ENCODE measurements around the gene FBXO10. TPM values are rescaled to one million over a fixed set of nuclear protein-coding genes. Genes with fewer than 3 reads are reported as not detected.
A peak's percentile ranks its signal among the peaks of the same experiment; 100 is the strongest.

FBXO10 gene
- total RNA-seq, 1 experiment from 2014 or later = 5.3 TPM

GRCh38 chr9:37466037-37466709 lies 110.0 kb downstream of the FBXO10 start:
- Histone ChIP-seq H3K9ac (ENCODE audit: low read length) (peak overlapping the region; percentile 88), H2AFZ (ENCODE audit: low read depth, low read length, poor library complexity, severe bottlenecking) (no peak overlapping the region), H3K4me3 (replicated peaks in 1 of 2; ENCODE audit: low read depth in 1 of 2, low read length in 2 of 2) (peak overlapping the region; percentile 72 to 96), H3K27me3 (ENCODE audit: insufficient read depth, low read length) (no peaks in the 10 kb centered on the region), H3K9me3 (ENCODE audit: control insufficient read depth in 1 of 2, insufficient read depth in 1 of 2, low read depth in 1 of 2, low read length in 2 of 2) (no peaks in the 10 kb centered on the region), H4K20me1 (ENCODE audit: insufficient read depth) (peaks cover 11% of the 10 kb centered on the region; the same call in 1 of the 2 replicates), H3K36me3 (ENCODE audit: control insufficient read depth in 1 of 2, insufficient read depth in 2 of 2, low read length in 2 of 2) (no peaks in the 10 kb centered on the region; a peak in 1 of 4 replicates), H3K79me2 (ENCODE audit: insufficient read depth, low read length) (peaks cover 61% of the 10 kb centered on the region), H3K4me2 (ENCODE audit: low read length) (peak overlapping the region; percentile 92), H3K9me2 (ENCODE audit: insufficient read depth) (no peaks in the 10 kb centered on the region), H3K27ac (ENCODE audit: low read depth, low read length) (peak overlapping the region; percentile 87), H3K4me1 (ENCODE audit: control insufficient read depth in 1 of 2, insufficient read depth in 2 of 2, low read length in 2 of 2) (peaks cover 21 to 43% of the 10 kb centered on the region in 2 experiments)
- TF ChIP-seq CTCF (IDR thresholded peaks at IDR 0.05 in 2 of 3, conservative IDR thresholded peaks at IDR 0.05 in 1 of 3; ENCODE audit: borderline replicate concordance in 1 of 3, insufficient read depth in 1 of 3, low read depth in 2 of 3, low read length in 2 of 3) (no peak), FOSL1 (IDR thresholded peaks at IDR 0.05; ENCODE audit: low read depth) (no peak), SP1 (IDR thresholded peaks at IDR 0.05; ENCODE audit: low read depth) (no peak), ELF1 (IDR thresholded peaks at IDR 0.05; ENCODE audit: borderline replicate concordance, low read depth) (no peak), RAD21 (IDR thresholded peaks at IDR 0.05; ENCODE audit: low read depth) (no peak), SIN3A (IDR thresholded peaks at IDR 0.05; ENCODE audit: low read depth) (no peak), POLR2AphosphoS5 (IDR thresholded peaks at IDR 0.05; ENCODE audit: low read depth, low read length) (peak; percentile 20)
- ChIA-PET CTCF (no interaction called here), RAD21 (ENCODE audit: low non-redundant PET in 1 of 2, low total read pairs in 2 of 2, uncharacterized antibody in 2 of 2, unreplicated experiment in 2 of 2) (no interaction called here), POLR2A (interaction anchor here (0.9 to 2.2 kb wide), 4 partner anchors 11 to 1226 kb away, joined by 3 to 16 read pairs (median 4); no protein-coding TSS in a partner anchor)
- ATAC-seq (peak; percentile 8), DNase-seq (ENCODE audit: low read depth, low spot score) (peak; percentile 43)
- TSS peak; percentile 99 for BruUV-seq (replicated peaks)
- intact Hi-C loops (cut with micrococcal nuclease) = no loop called here
